IPS-15b (cell line): ENCODE results near the gene N4BP2L1.
A peak's percentile ranks its signal among the peaks of the same experiment; 100 is the strongest.

Experiments used
- H3K27me3 ChIP-seq: one replicate; pipeline ENCODE4 v1.6.1; 2013; ENCODE audit warnings: low read length; ENCODE audit not compliant: control insufficient read depth, insufficient read depth
- H3K36me3 ChIP-seq: one replicate; pipeline ENCODE4 v1.6.1; 2013; ENCODE audit warnings: low read length; ENCODE audit not compliant: control insufficient read depth, insufficient read depth
- H3K4me1 ChIP-seq: one replicate; pipeline ENCODE4 v1.6.1; 2013; ENCODE audit warnings: mild to moderate bottlenecking, low read length; ENCODE audit not compliant: control insufficient read depth, insufficient read depth
- H3K4me3 ChIP-seq: one replicate; pipeline ENCODE4 v1.5.1; 2013; ENCODE audit warnings: low read depth, low read length
- H3K9ac ChIP-seq: one replicate; pipeline ENCODE4 v1.6.1; 2013; ENCODE audit warnings: low read depth, mild to moderate bottlenecking, low read length
- H3K9me3 ChIP-seq: one replicate; pipeline ENCODE4 v1.6.1; 2013; ENCODE audit warnings: mild to moderate bottlenecking, low read length; ENCODE audit not compliant: control insufficient read depth, insufficient read depth

N4BP2L1 gene

DNA sequence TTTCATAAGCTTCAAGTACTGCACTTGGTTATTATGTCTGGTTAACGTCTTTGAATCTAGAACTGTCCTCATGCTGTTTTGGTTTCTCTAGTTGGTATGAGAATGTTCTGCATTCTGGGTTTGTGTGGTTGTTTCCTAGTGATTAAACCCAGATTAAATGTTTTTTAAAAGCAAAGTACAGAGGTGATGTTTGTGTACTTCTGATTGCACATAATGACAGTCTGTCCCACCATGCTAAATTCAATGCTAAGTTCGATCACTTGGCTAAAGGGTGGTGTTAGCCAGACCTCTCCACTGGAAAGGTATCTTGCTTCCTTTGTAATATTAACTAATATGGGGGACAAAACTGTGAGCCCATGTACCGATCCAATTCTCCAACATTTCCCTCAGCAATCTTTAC, 14.6 kb downstream of the N4BP2L1 start:
- Histone ChIP-seq H3K9ac (no peak overlapping the region), H3K9me3 (no peaks in the 10 kb centered on the region), H3K4me1 (peaks cover 14% of the 10 kb centered on the region), H3K27me3 (peaks cover 8% of the 10 kb centered on the region), H3K4me3 (no peak overlapping the region), H3K36me3 (no peaks in the 10 kb centered on the region)

DNA sequence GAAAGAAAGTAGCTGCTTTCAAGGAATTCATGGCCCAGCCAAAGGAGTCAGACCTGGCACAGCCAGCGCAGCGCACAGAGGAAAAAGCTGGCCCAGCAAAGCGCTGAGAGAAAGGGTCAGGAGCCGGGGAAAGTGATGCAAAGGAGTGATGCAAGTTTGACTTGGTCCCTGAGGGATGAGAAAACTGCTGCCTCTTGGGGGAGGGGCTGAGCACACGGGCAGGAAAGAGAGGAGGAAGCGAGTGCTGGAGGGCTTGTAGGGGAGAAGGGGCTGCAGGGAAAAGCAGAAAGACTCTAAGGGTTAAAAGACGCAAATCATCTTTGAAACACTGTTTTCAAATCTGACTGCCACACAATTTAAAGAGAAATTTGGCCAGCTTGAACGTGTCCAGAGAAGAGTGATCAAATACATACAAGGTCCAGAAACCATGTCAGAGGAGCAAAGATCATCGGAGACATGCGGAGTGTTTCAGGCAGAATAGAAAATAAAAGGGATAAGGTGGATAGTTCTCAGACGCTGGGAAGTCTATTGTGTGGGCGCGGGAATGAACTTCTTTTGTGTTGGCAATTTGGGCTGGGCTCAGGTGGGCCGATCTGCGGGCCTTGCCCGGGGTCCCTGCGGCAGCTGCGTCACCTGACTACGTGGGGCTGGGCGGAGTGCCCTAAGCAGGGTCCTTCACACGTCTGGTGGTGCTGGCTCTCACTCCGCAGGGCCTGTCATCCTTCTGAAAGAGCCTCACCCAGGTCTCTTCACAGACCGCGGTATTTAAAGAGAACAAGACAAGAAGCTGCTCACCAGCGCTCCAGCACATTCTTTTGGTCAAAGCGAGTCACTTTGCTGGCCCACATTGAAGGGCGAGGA, 18.1 kb downstream of the N4BP2L1 start:
- H3K9me3 ChIP-seq: no peaks in the 10 kb centered on the region
- no peaks in the 10 kb centered on the region for H3K36me3 ChIP-seq
- no peak overlapping the region for H3K9ac ChIP-seq
- peaks cover 11% of the 10 kb centered on the region for H3K27me3 ChIP-seq
- peak overlapping the region; percentile 53 for H3K4me3 ChIP-seq
- H3K4me1 ChIP-seq: peaks cover 15% of the 10 kb centered on the region

DNA sequence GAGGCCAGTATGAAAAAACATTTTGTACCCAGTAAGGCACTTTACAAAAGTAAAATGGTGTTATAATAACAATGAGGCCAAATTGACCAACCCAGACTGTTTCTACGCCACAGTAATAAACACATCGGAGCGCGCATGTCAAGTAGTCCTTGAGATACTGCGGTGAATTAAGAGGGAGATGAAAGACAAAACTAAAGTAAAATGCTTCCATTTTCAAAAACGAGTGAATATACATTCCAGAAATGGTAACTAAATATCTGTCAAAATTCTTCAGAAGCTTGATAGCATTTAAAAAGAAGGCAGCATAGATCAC, 19.0 kb downstream of the N4BP2L1 start:
- no peak overlapping the region for H3K9ac ChIP-seq
- no peaks in the 10 kb centered on the region for H3K36me3 ChIP-seq

DNA sequence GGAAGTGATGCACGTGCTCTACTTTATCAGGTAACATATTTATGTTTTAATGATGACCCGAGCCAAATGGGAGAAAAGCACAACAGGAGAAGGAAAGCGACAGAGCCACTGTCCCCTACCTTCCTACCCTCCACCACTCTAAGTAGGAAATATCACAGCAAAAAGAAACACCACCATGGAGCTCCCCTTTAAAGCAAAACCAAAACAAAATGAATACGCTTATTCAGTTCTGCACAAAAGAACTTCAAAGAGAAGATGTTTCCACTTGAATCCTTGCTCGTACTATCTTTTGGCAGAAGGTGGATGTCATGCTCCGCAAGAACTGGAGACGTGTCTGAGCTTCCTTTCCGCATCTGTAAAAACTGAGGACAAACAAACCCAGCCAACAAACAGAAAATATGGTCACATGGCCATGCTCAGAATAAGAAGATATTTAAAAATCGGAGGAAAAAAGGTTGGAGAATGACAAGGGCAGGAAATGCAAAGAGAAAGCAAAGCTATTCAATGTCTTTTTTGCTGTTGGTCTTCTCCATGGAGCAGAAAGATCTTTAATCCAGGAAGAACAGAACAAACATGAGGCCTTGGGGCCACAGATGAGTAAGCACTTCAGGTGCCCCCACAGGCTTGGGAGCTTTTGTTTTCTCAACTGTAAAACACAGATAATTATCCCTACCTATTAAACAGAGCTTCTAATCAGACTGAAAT, 19.5 kb downstream of the N4BP2L1 start:
- H3K27me3 ChIP-seq: peaks cover 11% of the 10 kb centered on the region
- no peak overlapping the region for H3K9ac ChIP-seq
- H3K36me3 ChIP-seq: no peaks in the 10 kb centered on the region
- peaks cover 15% of the 10 kb centered on the region for H3K4me1 ChIP-seq
- no peak overlapping the region for H3K4me3 ChIP-seq
- H3K9me3 ChIP-seq: no peaks in the 10 kb centered on the region

More for the DNA sequence above, 19.0 kb downstream of the N4BP2L1 start:
- H3K9me3 ChIP-seq: no peaks in the 10 kb centered on the region
- H3K4me3 ChIP-seq: no peak overlapping the region
- H3K27me3 ChIP-seq: peaks cover 11% of the 10 kb centered on the region
- H3K4me1 ChIP-seq: peaks cover 15% of the 10 kb centered on the region

DNA sequence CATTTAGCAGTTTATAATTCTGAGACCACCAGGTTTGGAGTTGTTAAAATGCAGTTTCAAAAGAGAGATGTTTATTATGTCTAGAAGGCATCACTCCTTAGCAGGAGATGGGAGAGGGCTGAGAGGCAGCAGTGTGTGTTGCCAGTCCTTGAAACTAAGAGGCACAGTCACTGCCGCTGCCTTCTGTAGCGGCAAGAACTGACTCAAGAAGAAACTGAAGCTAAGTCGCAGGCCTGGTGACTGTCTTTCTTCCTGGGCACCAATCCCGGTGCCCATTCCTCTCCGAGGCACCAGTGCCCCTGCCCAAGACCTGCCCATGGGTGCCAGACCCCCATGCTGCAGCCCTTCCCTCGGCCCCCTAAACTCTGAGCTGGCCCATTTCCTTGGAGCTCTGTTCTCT, 20.1 kb downstream of the N4BP2L1 start:
- Histone ChIP-seq H3K4me1 (peaks cover 15% of the 10 kb centered on the region), H3K9me3 (no peaks in the 10 kb centered on the region), H3K36me3 (no peaks in the 10 kb centered on the region), H3K27me3 (peaks cover 11% of the 10 kb centered on the region), H3K9ac (no peak overlapping the region), H3K4me3 (no peak overlapping the region)

DNA sequence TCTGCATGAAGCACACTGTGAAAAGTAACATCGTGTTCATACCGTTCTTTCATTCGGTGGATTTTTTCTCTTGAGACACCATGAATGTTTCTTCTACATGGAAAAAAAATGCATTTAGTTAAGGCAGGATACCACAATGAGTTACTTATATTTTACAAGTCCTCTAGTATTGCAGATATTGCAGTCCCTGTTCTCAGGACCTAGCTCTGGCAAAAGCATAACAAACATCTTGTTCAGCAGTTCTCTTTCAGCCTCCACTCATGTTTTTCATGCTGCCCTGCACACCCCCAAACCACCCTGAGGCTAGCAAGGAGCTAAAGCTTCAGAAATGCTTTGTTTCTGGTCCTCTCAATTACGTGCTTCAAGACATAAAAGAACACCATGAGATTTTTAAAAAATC, 24.8 kb downstream of the N4BP2L1 start:
- Histone ChIP-seq H3K4me1 (no peaks in the 10 kb centered on the region), H3K4me3 (no peak overlapping the region), H3K9me3 (no peaks in the 10 kb centered on the region), H3K36me3 (no peaks in the 10 kb centered on the region), H3K27me3 (peaks cover under 1% of the 10 kb centered on the region), H3K9ac (no peak overlapping the region)

DNA sequence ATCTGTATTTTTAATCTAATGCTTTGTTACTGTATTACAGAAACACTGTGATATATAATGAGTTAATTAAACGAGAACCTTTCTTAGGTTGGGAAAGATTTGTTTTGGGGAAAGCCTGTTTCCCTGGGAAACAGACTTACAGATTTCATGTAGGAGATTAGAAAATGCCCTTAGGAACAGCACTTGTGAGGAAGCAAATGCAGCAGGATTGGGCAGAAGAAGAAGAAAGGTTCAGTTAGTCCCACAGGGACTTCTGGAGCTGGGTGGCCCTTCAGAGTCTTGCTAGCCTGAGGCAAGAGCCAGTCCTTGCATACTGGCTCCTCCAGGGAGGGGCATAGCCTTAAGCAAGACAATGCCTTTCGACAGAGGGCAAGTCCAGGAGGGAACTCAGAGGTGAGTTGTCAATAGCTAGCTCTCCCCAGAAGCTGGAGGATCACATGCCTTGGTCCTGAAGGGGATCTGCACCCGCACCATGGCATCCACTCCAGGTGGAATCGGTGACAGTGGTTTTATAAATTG, 36.8 kb downstream of the N4BP2L1 start:
- Histone ChIP-seq H3K4me1 (peaks cover 13% of the 10 kb centered on the region), H3K4me3 (no peak overlapping the region), H3K9me3 (no peaks in the 10 kb centered on the region), H3K36me3 (no peaks in the 10 kb centered on the region), H3K9ac (no peak overlapping the region), H3K27me3 (no peaks in the 10 kb centered on the region)

DNA sequence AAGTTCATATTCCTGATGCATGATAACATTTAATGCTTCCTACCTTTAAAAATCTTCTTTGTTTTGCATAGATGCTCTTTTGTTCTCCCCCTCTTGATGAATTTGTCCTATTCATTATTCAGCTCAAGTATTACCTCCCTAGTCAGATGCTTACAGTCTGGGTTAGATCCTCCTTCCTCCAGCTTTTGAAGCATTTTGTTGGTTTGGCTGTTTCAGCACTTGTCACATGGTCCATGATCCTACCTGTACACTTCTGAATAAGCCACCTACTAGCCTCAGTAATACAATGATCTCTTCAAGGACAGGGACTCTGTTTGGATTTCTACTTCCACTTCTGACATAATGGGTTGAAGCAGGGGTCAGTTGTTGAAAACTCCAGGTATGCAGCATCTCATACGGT, 37.4 kb downstream of the N4BP2L1 start:
- H3K4me1 ChIP-seq: peaks cover 13% of the 10 kb centered on the region
- no peak overlapping the region for H3K9ac ChIP-seq
- no peaks in the 10 kb centered on the region for H3K36me3 ChIP-seq
- no peak overlapping the region for H3K4me3 ChIP-seq
- no peaks in the 10 kb centered on the region for H3K27me3 ChIP-seq
- no peaks in the 10 kb centered on the region for H3K9me3 ChIP-seq

DNA sequence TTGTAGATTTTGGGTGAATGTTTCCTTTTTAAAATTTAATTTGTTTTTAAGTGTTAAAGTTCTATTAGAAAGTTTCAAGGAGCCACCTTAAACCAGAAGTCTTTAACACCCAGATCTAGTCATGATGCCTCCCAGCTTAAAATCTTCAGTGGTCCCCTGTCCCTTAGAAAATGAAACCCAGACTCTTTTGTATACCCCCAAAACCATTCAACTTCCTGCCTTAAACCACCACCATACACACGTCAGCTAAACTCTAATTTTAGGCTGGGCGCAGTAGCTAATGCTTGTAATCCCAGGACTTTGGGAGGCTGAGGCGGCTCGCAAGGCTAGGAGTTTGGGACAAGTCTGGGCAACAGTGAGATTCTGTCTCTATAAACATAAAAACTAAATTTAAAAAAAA, 37.9 kb downstream of the N4BP2L1 start:
- Histone ChIP-seq H3K27me3 (no peaks in the 10 kb centered on the region), H3K4me3 (no peak overlapping the region), H3K9ac (no peak overlapping the region), H3K9me3 (no peaks in the 10 kb centered on the region), H3K36me3 (no peaks in the 10 kb centered on the region), H3K4me1 (peaks cover 13% of the 10 kb centered on the region)

DNA sequence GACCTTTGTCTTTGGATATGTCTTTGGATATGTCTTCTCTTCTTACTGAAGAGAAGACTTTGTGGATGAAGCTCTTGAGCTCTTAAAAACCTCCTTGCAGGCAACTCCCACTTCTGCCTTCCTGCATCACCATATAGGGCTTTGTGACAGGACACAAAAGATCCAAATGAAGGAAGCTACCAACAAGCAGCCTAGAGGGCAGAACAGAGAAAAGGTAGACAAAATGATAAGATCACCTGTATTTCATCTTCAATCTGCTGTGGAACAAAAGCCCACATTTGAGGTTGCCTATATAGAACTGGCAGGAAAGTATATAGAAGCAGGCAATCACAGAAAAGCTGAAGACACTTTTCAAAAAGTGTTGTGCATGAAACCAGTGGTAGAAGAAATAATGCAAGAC, 42.5 kb downstream of the N4BP2L1 start:
- Histone ChIP-seq H3K9me3 (no peaks in the 10 kb centered on the region), H3K27me3 (no peaks in the 10 kb centered on the region), H3K4me1 (peaks cover 1% of the 10 kb centered on the region), H3K36me3 (no peaks in the 10 kb centered on the region), H3K4me3 (no peak overlapping the region), H3K9ac (no peak overlapping the region)

DNA sequence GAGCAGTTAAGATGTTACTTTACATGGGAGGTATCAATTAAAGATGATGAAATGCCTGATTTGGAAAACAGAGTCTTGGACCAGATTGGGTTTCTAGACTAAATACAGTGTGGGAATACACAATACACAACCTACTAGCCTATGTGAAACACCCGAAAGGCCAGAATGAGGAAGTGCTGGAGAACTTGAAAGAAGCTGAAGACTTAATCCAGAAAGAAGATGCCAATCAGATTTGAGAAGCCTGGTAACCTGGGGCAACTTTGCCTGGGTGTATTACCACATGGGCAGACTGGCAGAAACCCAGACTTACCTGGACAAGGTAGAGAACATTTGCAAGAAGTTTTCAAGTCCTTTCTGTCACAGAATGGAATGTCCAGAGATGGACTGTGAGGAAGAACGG, 43.2 kb downstream of the N4BP2L1 start:
- no peak overlapping the region for H3K9ac ChIP-seq
- H3K27me3 ChIP-seq: no peaks in the 10 kb centered on the region
- H3K4me1 ChIP-seq: no peaks in the 10 kb centered on the region
- H3K9me3 ChIP-seq: no peaks in the 10 kb centered on the region
- no peaks in the 10 kb centered on the region for H3K36me3 ChIP-seq
- H3K4me3 ChIP-seq: no peak overlapping the region
